SK-N-SH (cell line): ENCODE measurements around the gene RBM19. TPM values are rescaled to one million over a fixed set of nuclear protein-coding genes. Genes with fewer than 3 reads are reported as not detected.

Source experiments
- CTCF ChIA-PET: fragments of 300-600, 350-600 bp; formaldehyde crosslinking; extraction: SDS; loops from one replicate; lab custom pipeline; 2021; lab: Yijun Ruan, JAX
- POLR2A ChIA-PET: fragments of 350-600 bp; sonication (Branson Sonifier 250); formaldehyde crosslinking; extraction: SDS; loops from one replicate; lab custom pipeline; 2020; ENCODE audit warnings: antibody characterized with exemption, inconsistent platforms; lab: Yijun Ruan, JAX
- DNase-seq: peaks from one replicate; pipeline ENCODE4 v3.0.0; 2012
- H2AFZ ChIP-seq: fragments of 200-600 bp; sonication (generic); 2 replicates; pipeline ENCODE4 v1.8.1; 2016; ENCODE audit warnings: antibody characterized with exemption, mild to moderate bottlenecking, low read depth
- H3F3A ChIP-seq: fragments of 200-600 bp; sonication (generic); replicated peaks from 2 replicates; pipeline ENCODE3; 2016; ENCODE audit warnings: antibody characterized with exemption, mild to moderate bottlenecking; ENCODE audit not compliant: insufficient read depth
- H3K27ac ChIP-seq, 2 experiments: fragments of 200-500 bp in 1 of 2; fragments of 200-600 bp in 1 of 2; sonication (Bioruptor generic) in 1 of 2; sonication (generic), shearing (Covaris generic) in 1 of 2; 2 replicates each; pipeline versions ENCODE4 v1.5.1 to v1.6.1; 2014 to 2016; ENCODE audit warnings: low read depth in 2 of 2, inconsistent platforms in 1 of 2, low read length in 1 of 2, mild to moderate bottlenecking in 1 of 2, mixed read lengths in 1 of 2
- H3K27me3 ChIP-seq: fragments of 200-600 bp; sonication (generic), shearing (Covaris generic); 2 replicates; pipeline ENCODE4 v1.6.1; 2016; ENCODE audit warnings: mixed run types; ENCODE audit not compliant: insufficient read depth
- H3K36me3 ChIP-seq, 2 experiments: fragments of 200-500 bp in 1 of 2; fragments of 200-600 bp in 1 of 2; sonication (Bioruptor generic) in 1 of 2; sonication (generic) in 1 of 2; replicated peaks in 1 of 2; 2 replicates each; pipeline versions ENCODE3 to v1.5.1; 2014 to 2016; ENCODE audit warnings: low read length in 1 of 2, mild to moderate bottlenecking in 1 of 2; ENCODE audit not compliant: insufficient read depth in 2 of 2, control insufficient read depth in 1 of 2
- H3K4me1 ChIP-seq, 2 experiments: fragments of 200-500 bp in 1 of 2; fragments of 200-600 bp in 1 of 2; sonication (Bioruptor generic) in 1 of 2; sonication (generic), shearing (Covaris generic) in 1 of 2; 2 replicates each; pipeline versions ENCODE4 v1.5.1 to v1.6.1; 2014 to 2016; ENCODE audit warnings: low read depth in 1 of 2, low read length in 1 of 2, mixed run types in 1 of 2; ENCODE audit not compliant: insufficient read depth in 2 of 2, control insufficient read depth in 1 of 2
- H3K4me2 ChIP-seq: fragments of 200-600 bp; sonication (generic), shearing (Covaris generic); 2 replicates; pipeline ENCODE4 v1.6.1; 2017; ENCODE audit warnings: mixed run types
- H3K4me3 ChIP-seq, 2 experiments: fragments of 200-500 bp in 1 of 2; fragments of 200-600 bp in 1 of 2; sonication (Bioruptor generic) in 1 of 2; sonication (generic), shearing (Covaris generic) in 1 of 2; 2 replicates each; pipeline versions ENCODE4 v1.5.1 to v1.8.1; 2014 to 2016; ENCODE audit warnings: low read depth in 2 of 2, inconsistent platforms in 1 of 2, low read length in 1 of 2, mild to moderate bottlenecking in 1 of 2, mixed read lengths in 1 of 2, moderate library complexity in 1 of 2
- H3K79me2 ChIP-seq: fragments of 200-600 bp; sonication (generic); 2 replicates; pipeline ENCODE4 v1.8.1; 2017; ENCODE audit warnings: mild to moderate bottlenecking; ENCODE audit not compliant: insufficient read depth
- H3K9ac ChIP-seq: fragments of 200-600 bp; sonication (generic); 2 replicates; pipeline ENCODE4 v1.6.1; 2017; ENCODE audit warnings: mixed run types
- H3K9me2 ChIP-seq: fragments of 200-600 bp; sonication (generic); 2 replicates; pipeline ENCODE4 v1.6.1; 2017; ENCODE audit warnings: mixed run types
- H3K9me3 ChIP-seq: fragments of 200-600 bp; sonication (generic); 2 replicates; pipeline ENCODE4 v1.6.1; 2017; ENCODE audit warnings: mixed run types, mild to moderate bottlenecking, moderate library complexity
- H4K20me1 ChIP-seq: fragments of 200-600 bp; sonication (generic); 2 replicates; pipeline ENCODE4 v1.6.1; 2017; ENCODE audit warnings: mild to moderate bottlenecking, mixed run types; ENCODE audit not compliant: insufficient read depth
- ELF1 ChIP-seq: IDR thresholded peaks from 2 replicates; pipeline ENCODE4 v1.4.0; 2012
- FOXM1 ChIP-seq: IDR thresholded peaks from 2 replicates; pipeline ENCODE4 v1.4.0; 2012; ENCODE audit warnings: low read depth, mild to moderate bottlenecking
- GATA2 ChIP-seq: sonication (generic); formaldehyde crosslinking; IDR thresholded peaks from 2 replicates; pipeline ENCODE4 v1.5.0; 2020; ENCODE audit warnings: mild to moderate bottlenecking, missing genetic modification reagents
- MEF2A ChIP-seq: IDR thresholded peaks from 2 replicates; pipeline ENCODE4 v1.4.0; 2012; ENCODE audit warnings: low read depth, borderline replicate concordance
- NFIC ChIP-seq: IDR thresholded peaks from 2 replicates; pipeline ENCODE4 v1.4.0; 2012; ENCODE audit warnings: borderline replicate concordance
- RFX5 ChIP-seq: IDR thresholded peaks from 2 replicates; pipeline ENCODE4 v1.6.1; 2012; ENCODE audit warnings: mild to moderate bottlenecking, improper control_type of control experiment, low read length
- SIN3A ChIP-seq: IDR thresholded peaks from 2 replicates; pipeline ENCODE4 v1.6.1; 2012; ENCODE audit warnings: low read depth, mild to moderate bottlenecking, low read length, moderate library complexity, borderline replicate concordance
- SMC3 ChIP-seq: IDR thresholded peaks from 2 replicates; pipeline ENCODE4 v1.6.1; 2012; ENCODE audit warnings: low read depth, low read length, improper control_type of control experiment
- TAF1 ChIP-seq: IDR thresholded peaks from 2 replicates; pipeline ENCODE4 v1.6.1; 2012; ENCODE audit warnings: low read depth, mild to moderate bottlenecking, low read length, moderate library complexity, borderline replicate concordance
- TCF12 ChIP-seq: IDR thresholded peaks from 2 replicates; pipeline ENCODE4 v1.4.0; 2012
- WGBS: methylation state at CpG from one replicate; pipeline ENCODE4 v1.1.6; 2017; ENCODE audit warnings: low lambda C conversion rate; 5-methylcytosine and 5-hydroxymethylcytosine counted together
- polyA plus RNA-seq, 3 experiments: library from polyadenylated mRNA; depleted of rRNA; stranded (reverse); fragments of >200 nt; gene quantifications; 2 replicates each; pipeline ENCODE4 v1.2.3, GENCODE V29; 2012
- TF ChIP-seq, protein P1 (sequence below): IDR thresholded peaks from 2 replicates; pipeline ENCODE4 v1.4.0; 2012; ENCODE audit warnings: low read depth, borderline replicate concordance
- TF ChIP-seq, protein P2 (sequence below): IDR thresholded peaks from 2 replicates; pipeline ENCODE4 v1.4.0; 2012; ENCODE audit warnings: low read depth, borderline replicate concordance

RBM19 gene
- polyA plus RNA-seq, 1 of the 3 experiments (the other 2 are of a cell fraction), result 16.6 TPM

DNA sequence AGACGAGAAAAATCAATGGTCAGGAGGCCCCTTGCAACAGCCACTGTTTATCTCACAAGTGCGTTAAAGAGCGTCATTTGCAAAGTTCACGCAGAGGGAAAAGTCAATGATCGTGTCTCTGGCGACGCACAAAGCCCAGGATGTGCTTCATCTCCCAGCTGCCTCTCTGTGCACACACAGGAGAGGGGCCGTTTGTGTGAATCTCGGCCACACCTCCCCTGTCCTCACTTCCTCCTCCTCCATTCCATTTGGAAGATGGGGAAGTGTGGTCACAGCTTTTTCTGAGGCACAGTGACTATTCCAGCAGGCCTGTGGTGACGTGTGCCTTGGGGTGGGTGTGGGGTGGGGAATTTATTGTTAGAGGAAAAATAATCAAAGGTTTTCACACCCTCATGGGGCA, 90.4 kb downstream of the RBM19 start:
- CTCF ChIA-PET, result interaction anchor here (0.7 to 2.1 kb wide), 2 partner anchors 9 to 65 kb away, joined by 3 to 5 read pairs; no protein-coding TSS in a partner anchor
- Histone ChIP-seq H4K20me1 (no peaks in the 10 kb centered on the region), H3K9me2 (no peaks in the 10 kb centered on the region), H3K79me2 (no peaks in the 10 kb centered on the region), H3K27me3 (no peaks in the 10 kb centered on the region), H3K4me3 (no peak overlapping the region), H3F3A (no peaks in the 10 kb centered on the region), H3K9me3 (no peaks in the 10 kb centered on the region), H3K36me3 (no peaks in the 10 kb centered on the region), H3K4me1 (peaks cover 0 to 8% of the 10 kb centered on the region in 2 experiments; a peak in 1 of 4 replicates), H3K27ac (no peak overlapping the region; a peak in 1 of 4 replicates), H3K4me2 (no peak overlapping the region), H3K9ac (no peak overlapping the region), H2AFZ (no peak overlapping the region)
- WGBS, result 92% methylated on average over 10 of the region's 10 CpGs
- POLR2A ChIA-PET, result interaction anchor here (1.1 kb wide), 1 partner anchor 24 kb away, joined by 3 read pairs; no protein-coding TSS in a partner anchor
- TF ChIP-seq, protein P1, sequence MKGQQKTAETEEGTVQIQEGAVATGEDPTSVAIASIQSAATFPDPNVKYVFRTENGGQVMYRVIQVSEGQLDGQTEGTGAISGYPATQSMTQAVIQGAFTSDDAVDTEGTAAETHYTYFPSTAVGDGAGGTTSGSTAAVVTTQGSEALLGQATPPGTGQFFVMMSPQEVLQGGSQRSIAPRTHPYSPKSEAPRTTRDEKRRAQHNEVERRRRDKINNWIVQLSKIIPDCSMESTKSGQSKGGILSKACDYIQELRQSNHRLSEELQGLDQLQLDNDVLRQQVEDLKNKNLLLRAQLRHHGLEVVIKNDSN, result no peak
- no peak for TF ChIP-seq RFX5
- TF ChIP-seq MEF2A, result no peak
- no peak for TF ChIP-seq FOXM1
- no peak for TF ChIP-seq NFIC
- no peak for DNase-seq

DNA sequence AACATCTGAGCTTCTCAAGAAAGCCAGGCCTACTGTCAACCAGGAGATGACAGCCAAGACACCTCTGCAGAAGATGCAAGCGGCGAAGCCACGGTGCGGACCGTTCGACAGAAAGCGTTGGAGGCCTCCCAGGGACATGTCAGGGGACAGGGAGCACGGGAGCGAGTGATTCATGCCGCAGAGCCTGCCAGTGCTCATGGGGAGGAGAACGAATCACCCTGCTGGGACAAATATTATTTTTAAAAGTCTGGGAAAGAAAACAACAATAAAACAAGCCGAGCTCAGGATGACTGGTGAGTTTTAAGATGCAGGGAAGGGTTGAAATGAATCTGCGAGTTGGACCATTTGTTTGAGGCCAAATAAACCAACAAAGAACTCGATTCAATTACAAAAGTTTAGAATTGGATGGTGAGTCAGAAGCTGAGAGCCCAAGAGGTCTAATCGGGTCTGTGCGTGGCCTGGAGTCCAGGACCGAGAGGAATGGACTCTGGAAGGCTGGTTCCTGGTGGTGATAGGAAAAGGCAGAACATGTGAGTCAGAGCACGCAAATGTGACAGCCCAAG, 91.0 kb downstream of the RBM19 start:
- no peaks in the 10 kb centered on the region for H3K36me3 ChIP-seq
- H3K27ac ChIP-seq, result no peak overlapping the region

More for the DNA sequence above, 91.0 kb downstream of the RBM19 start:
- no peaks in the 10 kb centered on the region for H3K9me2 ChIP-seq
- no peaks in the 10 kb centered on the region for H4K20me1 ChIP-seq
- 81% methylated on average over 18 of the region's 18 CpGs for WGBS
- peaks cover 0 to 12% of the 10 kb centered on the region in 2 experiments; a peak in 1 of 4 replicates for H3K4me1 ChIP-seq
- POLR2A ChIA-PET, result no interaction called here
- no peak for DNase-seq
- no peaks in the 10 kb centered on the region for H3F3A ChIP-seq
- H3K9ac ChIP-seq, result no peak overlapping the region
- no peak overlapping the region for H3K4me3 ChIP-seq
- CTCF ChIA-PET, result no interaction called here
- H3K27me3 ChIP-seq, result no peaks in the 10 kb centered on the region
- H3K79me2 ChIP-seq, result no peaks in the 10 kb centered on the region
- no peak overlapping the region for H2AFZ ChIP-seq
- H3K9me3 ChIP-seq, result no peaks in the 10 kb centered on the region
- no peak overlapping the region for H3K4me2 ChIP-seq
- TF ChIP-seq GATA2 (CRISPR knock-in tag), result no peak
- no peak for TF ChIP-seq SMC3
- TF ChIP-seq, protein P2, sequence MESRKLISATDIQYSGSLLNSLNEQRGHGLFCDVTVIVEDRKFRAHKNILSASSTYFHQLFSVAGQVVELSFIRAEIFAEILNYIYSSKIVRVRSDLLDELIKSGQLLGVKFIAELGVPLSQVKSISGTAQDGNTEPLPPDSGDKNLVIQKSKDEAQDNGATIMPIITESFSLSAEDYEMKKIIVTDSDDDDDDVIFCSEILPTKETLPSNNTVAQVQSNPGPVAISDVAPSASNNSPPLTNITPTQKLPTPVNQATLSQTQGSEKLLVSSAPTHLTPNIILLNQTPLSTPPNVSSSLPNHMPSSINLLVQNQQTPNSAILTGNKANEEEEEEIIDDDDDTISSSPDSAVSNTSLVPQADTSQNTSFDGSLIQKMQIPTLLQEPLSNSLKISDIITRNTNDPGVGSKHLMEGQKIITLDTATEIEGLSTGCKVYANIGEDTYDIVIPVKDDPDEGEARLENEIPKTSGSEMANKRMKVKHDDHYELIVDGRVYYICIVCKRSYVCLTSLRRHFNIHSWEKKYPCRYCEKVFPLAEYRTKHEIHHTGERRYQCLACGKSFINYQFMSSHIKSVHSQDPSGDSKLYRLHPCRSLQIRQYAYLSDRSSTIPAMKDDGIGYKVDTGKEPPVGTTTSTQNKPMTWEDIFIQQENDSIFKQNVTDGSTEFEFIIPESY, result no peak
- no peak for TF ChIP-seq SIN3A
- TF ChIP-seq ELF1, result no peak
- no peak for TF ChIP-seq TAF1
- no peak for TF ChIP-seq NFIC
- TF ChIP-seq TCF12, result no peak
